Large intestine (tissue), 3 donors: Measurements from ENCODE around the gene SNX5. TPM values are rescaled to one million over a fixed set of nuclear protein-coding genes. Genes with fewer than 3 reads are reported as not detected.

Experiments
- DNase-seq, 2 donors: peaks; one replicate each; pipeline versions ENCODE4 v3.0.0 to v3.0.0-alpha.2; 2013
- H3K27ac ChIP-seq: one replicate; pipeline ENCODE4 v1.5.1; 2013; ENCODE audit warnings: low read length
- H3K27me3 ChIP-seq: 2 replicates; pipeline ENCODE4 v1.6.1; 2013; ENCODE audit warnings: low read length; ENCODE audit not compliant: control insufficient read depth, insufficient read depth
- H3K36me3 ChIP-seq: 2 replicates; pipeline ENCODE4 v1.6.1; 2013; ENCODE audit warnings: low read length; ENCODE audit not compliant: control insufficient read depth, insufficient read depth
- H3K4me1 ChIP-seq: one replicate; pipeline ENCODE4 v1.6.1; 2013; ENCODE audit warnings: low read length; ENCODE audit not compliant: control insufficient read depth, insufficient read depth
- H3K4me3 ChIP-seq: one replicate; pipeline ENCODE4 v1.5.1; 2013; ENCODE audit warnings: low read length
- H3K9me3 ChIP-seq: one replicate; pipeline ENCODE4 v1.6.1; 2013; ENCODE audit warnings: mild to moderate bottlenecking, low read depth, low read length, moderate library complexity; ENCODE audit not compliant: control insufficient read depth
- WGBS: methylation state at CpG from one replicate; pipeline ENCODE4 v1.1.5; 2013; ENCODE audit warnings: low lambda C conversion rate; ENCODE audit not compliant: insufficient coverage; 5-methylcytosine and 5-hydroxymethylcytosine counted together
- polyA plus RNA-seq: library from polyadenylated mRNA; unstranded; fragments of 120-200 nt; gene quantifications from one replicate; pipeline ENCODE4 v1.2.1, GENCODE V29; 2013

SNX5 gene
- polyA plus RNA-seq, 1 donor, result 197 TPM

GRCh38 chr20:17971300-17972013 lies 2.9 kb upstream of the SNX5 start:
- peak in 1 of 2 donors; percentile 63 for DNase-seq
- Histone ChIP-seq H3K4me1 (peaks cover 6% of the 10 kb centered on the region), H3K27ac (peak overlapping the region; percentile 99), H3K36me3 (peaks cover 11% of the 10 kb centered on the region), H3K9me3 (peaks cover 2% of the 10 kb centered on the region), H3K4me3 (peak overlapping the region; percentile 93), H3K27me3 (no peaks in the 10 kb centered on the region)
- no CpG with 5 or more reads among the region's 7 CpGs for WGBS

- Histone ChIP-seq H3K4me3 (peak overlapping the region; percentile 93), H3K9me3 (peaks cover 2% of the 10 kb centered on the region), H3K4me1 (peaks cover 6% of the 10 kb centered on the region), H3K36me3 (peaks cover 2% of the 10 kb centered on the region), H3K27ac (peak overlapping the region; percentile 99), H3K27me3 (no peaks in the 10 kb centered on the region)
- WGBS, result no CpG with 5 or more reads among the region's 9 CpGs
- peak in 1 of 2 donors; percentile 80 for DNase-seq
Observed at GRCh38 chr20:17969884-17970409, 1.4 kb upstream of the SNX5 start.

- WGBS, result 0% methylated on average over 1 of the region's 28 CpGs
- DNase-seq, result no peak
- peak overlapping the region; percentile 93 for H3K4me3 ChIP-seq
- H3K9me3 ChIP-seq, result peaks cover 2% of the 10 kb centered on the region
- H3K4me1 ChIP-seq, result peaks cover 12% of the 10 kb centered on the region
- H3K36me3 ChIP-seq, result peaks cover 2% of the 10 kb centered on the region
- H3K27me3 ChIP-seq, result no peaks in the 10 kb centered on the region
- peak overlapping the region; percentile 99 for H3K27ac ChIP-seq
Observed at GRCh38 chr20:17969278-17969883, 787 bp upstream of the SNX5 start.

GRCh38 chr20:17967521-17968365 lies 851 bp downstream of the SNX5 start:
- Histone ChIP-seq H3K9me3 (peaks cover 2% of the 10 kb centered on the region), H3K4me3 (peak overlapping the region; percentile 93), H3K27me3 (no peaks in the 10 kb centered on the region), H3K4me1 (peaks cover 21% of the 10 kb centered on the region), H3K27ac (peak overlapping the region; percentile 99), H3K36me3 (peaks cover 8% of the 10 kb centered on the region)
- WGBS, result no CpG with 5 or more reads among the region's 41 CpGs
- peak in 1 of 2 donors; percentile 42 for DNase-seq

GRCh38 chr20:17966432-17967310 lies 1.9 kb downstream of the SNX5 start:
- Histone ChIP-seq H3K4me1 (peaks cover 26% of the 10 kb centered on the region), H3K27ac (peak overlapping the region; percentile 99), H3K9me3 (peaks cover 2% of the 10 kb centered on the region), H3K27me3 (no peaks in the 10 kb centered on the region), H3K4me3 (peak overlapping the region; percentile 93), H3K36me3 (peaks cover 8% of the 10 kb centered on the region)
- DNase-seq, result peak in 1 of 2 donors; percentile 68
- WGBS, result 0% methylated on average over 3 of the region's 9 CpGs

GRCh38 chr20:17965042-17965697 lies 3.4 kb downstream of the SNX5 start:
- Histone ChIP-seq H3K4me3 (peak overlapping the region; percentile 93), H3K27ac (peak overlapping the region; percentile 99), H3K27me3 (no peaks in the 10 kb centered on the region), H3K9me3 (peaks cover 2% of the 10 kb centered on the region), H3K4me1 (peaks cover 38% of the 10 kb centered on the region), H3K36me3 (peaks cover 8% of the 10 kb centered on the region)
- DNase-seq, result peak in 1 of 2 donors; percentile 44
- WGBS, result no CpG with 5 or more reads among the region's 9 CpGs

GRCh38 chr20:17964632-17965031 lies 4.0 kb downstream of the SNX5 start:
- DNase-seq, result no peak
- H3K36me3 ChIP-seq, result peaks cover 8% of the 10 kb centered on the region
- H3K27me3 ChIP-seq, result no peaks in the 10 kb centered on the region
- H3K4me3 ChIP-seq, result peak overlapping the region; percentile 93
- no CpG with 5 or more reads among the region's 3 CpGs for WGBS
- peaks cover 43% of the 10 kb centered on the region for H3K4me1 ChIP-seq
- peaks cover 2% of the 10 kb centered on the region for H3K9me3 ChIP-seq
- peak overlapping the region; percentile 99 for H3K27ac ChIP-seq

GRCh38 chr20:17964073-17964472 lies 4.5 kb downstream of the SNX5 start:
- Histone ChIP-seq H3K9me3 (peaks cover under 1% of the 10 kb centered on the region), H3K27ac (peak overlapping the region; percentile 99), H3K27me3 (no peaks in the 10 kb centered on the region), H3K4me1 (peaks cover 49% of the 10 kb centered on the region), H3K36me3 (peaks cover 8% of the 10 kb centered on the region), H3K4me3 (no peak overlapping the region)
- DNase-seq, result no peak
- WGBS, result no CpG with 5 or more reads among the region's 1 CpG

- Histone ChIP-seq H3K27me3 (no peaks in the 10 kb centered on the region), H3K9me3 (no peaks in the 10 kb centered on the region), H3K36me3 (peaks cover 8% of the 10 kb centered on the region), H3K27ac (peak overlapping the region; percentile 92), H3K4me3 (no peak overlapping the region), H3K4me1 (peaks cover 55% of the 10 kb centered on the region)
- no CpG with 5 or more reads among the region's 9 CpGs for WGBS
- no peak for DNase-seq
Observed at GRCh38 chr20:17963114-17963897, 5.3 kb downstream of the SNX5 start.
